HG03108 (cell line): Measurements from ENCODE around the gene QSOX2.
A peak's percentile ranks its signal among the peaks of the same experiment; 100 is the strongest.

Experiments
- ATAC-seq: cut with Tn5 transposase; IDR thresholded peaks from one replicate; pipeline ENCODE4 v1.9.1; 2021; ENCODE audit warnings: moderate library complexity; ENCODE audit not compliant: unreplicated experiment

Gene QSOX2

GRCh38 chr9:136245219-136246150, at the start of gene QSOX2:
QSOX2 (minus strand) TSS chr9:136245812; CDS start chr9:136245803, 9 bp downstream.
- no peak for ATAC-seq

GRCh38 chr9:136295055-136295454, 49.4 kb upstream of the QSOX2 start:
- ATAC-seq, result no peak

GRCh38 chr9:136294437-136294836, 48.8 kb upstream of the QSOX2 start:
- no peak for ATAC-seq

- ATAC-seq, result no peak
Measured at GRCh38 chr9:136293476-136294077, 48.0 kb upstream of the QSOX2 start.

- ATAC-seq, result no peak
Measured at GRCh38 chr9:136292591-136293448, 47.2 kb upstream of the QSOX2 start.

- ATAC-seq, result no peak
Measured at GRCh38 chr9:136292026-136292538, 46.5 kb upstream of the QSOX2 start.

- ATAC-seq, result no peak
Measured at GRCh38 chr9:136291306-136292025, 45.9 kb upstream of the QSOX2 start.

- ATAC-seq, result no peak
Measured at GRCh38 chr9:136290508-136291000, 44.9 kb upstream of the QSOX2 start.

- no peak for ATAC-seq
Measured at GRCh38 chr9:136289651-136290507, 44.3 kb upstream of the QSOX2 start.

GRCh38 chr9:136287960-136288753, 42.5 kb upstream of the QSOX2 start:
- ATAC-seq, result no peak

GRCh38 chr9:136286987-136287379, 41.4 kb upstream of the QSOX2 start:
- ATAC-seq, result no peak

GRCh38 chr9:136286359-136286986, 40.9 kb upstream of the QSOX2 start:
- no peak for ATAC-seq

- no peak for ATAC-seq
Measured at GRCh38 chr9:136285501-136286358, 40.1 kb upstream of the QSOX2 start.

GRCh38 chr9:136284951-136285350, 39.3 kb upstream of the QSOX2 start:
- no peak for ATAC-seq

- ATAC-seq, result no peak
Measured at GRCh38 chr9:136284311-136284710, 38.7 kb upstream of the QSOX2 start.

- ATAC-seq, result peak; percentile 59
Measured at GRCh38 chr9:136283291-136284235, 38.0 kb upstream of the QSOX2 start.
